Ishikawa (cell line): Measurements from ENCODE around the gene ADAD2.

Experiments used
- CEBPB ChIP-seq: IDR thresholded peaks from 2 replicates; pipeline ENCODE4 v1.6.1; 2012
- CREB1 ChIP-seq: IDR thresholded peaks from 2 replicates; pipeline ENCODE4 v1.6.1; 2012; ENCODE audit warnings: low read depth
- EGR1 ChIP-seq: IDR thresholded peaks from 2 replicates; pipeline ENCODE4 v1.6.1; 2012
- EP300 ChIP-seq: IDR thresholded peaks from 2 replicates; pipeline ENCODE4 v1.6.1; 2012; ENCODE audit warnings: borderline replicate concordance
- FOXM1 ChIP-seq: IDR thresholded peaks from 2 replicates; pipeline ENCODE4 v1.6.1; 2012; ENCODE audit warnings: low read depth, borderline replicate concordance
- MAX ChIP-seq: IDR thresholded peaks from 2 replicates; pipeline ENCODE4 v1.6.1; 2012
- RAD21 ChIP-seq: IDR thresholded peaks from 2 replicates; pipeline ENCODE4 v1.6.1; 2012; ENCODE audit warnings: low read depth
- REST ChIP-seq: IDR thresholded peaks from 2 replicates; pipeline ENCODE4 v1.6.1; 2012; ENCODE audit warnings: low read depth, mild to moderate bottlenecking
- TAF1 ChIP-seq: IDR thresholded peaks from 2 replicates; pipeline ENCODE4 v1.6.1; 2012; ENCODE audit warnings: low read depth, mild to moderate bottlenecking
- TCF12 ChIP-seq: IDR thresholded peaks from 2 replicates; pipeline ENCODE4 v1.6.1; 2012; ENCODE audit warnings: low read depth
- USF1 ChIP-seq: IDR thresholded peaks from 2 replicates; pipeline ENCODE4 v1.6.1; 2012
- YY1 ChIP-seq: IDR thresholded peaks from 2 replicates; pipeline ENCODE4 v1.6.1; 2012; ENCODE audit warnings: low read depth
- ZBTB7A ChIP-seq: IDR thresholded peaks from 2 replicates; pipeline ENCODE4 v1.6.1; 2012; ENCODE audit warnings: low read depth

ADAD2 gene

GRCh38 chr16:84245956-84246678 is 55.2 kb downstream of the ADAD2 start:
- no peak for TF ChIP-seq TCF12
- TF ChIP-seq EP300, result no peak
- TF ChIP-seq EGR1, result no peak
- TF ChIP-seq MAX, result no peak
- TF ChIP-seq CEBPB, result no peak
- no peak for TF ChIP-seq CREB1
- TF ChIP-seq REST, result no peak
- no peak for TF ChIP-seq ZBTB7A
- TF ChIP-seq FOXM1, result no peak
- TF ChIP-seq RAD21, result no peak
- no peak for TF ChIP-seq TAF1
- no peak for TF ChIP-seq USF1
- TF ChIP-seq YY1, result no peak

- no peak for TF ChIP-seq ZBTB7A
These were observed 55.7 kb downstream of the ADAD2 start for GRCh38 chr16:84246679-84247077.
